H4 (cell line): Measurements from ENCODE around the gene CXCR2. TPM values are rescaled to one million over a fixed set of nuclear protein-coding genes. Genes with fewer than 3 reads are reported as not detected.
"Not testable (repeated sequence)": the region's sequence is repeated elsewhere in the genome, so short reads cannot be mapped to it uniquely, and the experiment has no call there.

Source experiments
- DNase-seq: peaks from one replicate; pipeline ENCODE4 v3.0.0-alpha.2; 2015; ENCODE audit warnings: low spot score
- total RNA-seq: library from RNA; depleted of rRNA; stranded (reverse); fragments of >200 nt; shearing (Covaris generic); gene quantifications from 2 replicates; pipeline ENCODE4 v1.2.3, GENCODE V29; 2014

The CXCR2 gene
- total RNA-seq, 1 experiment from 2014 or later: not detected

DNA sequence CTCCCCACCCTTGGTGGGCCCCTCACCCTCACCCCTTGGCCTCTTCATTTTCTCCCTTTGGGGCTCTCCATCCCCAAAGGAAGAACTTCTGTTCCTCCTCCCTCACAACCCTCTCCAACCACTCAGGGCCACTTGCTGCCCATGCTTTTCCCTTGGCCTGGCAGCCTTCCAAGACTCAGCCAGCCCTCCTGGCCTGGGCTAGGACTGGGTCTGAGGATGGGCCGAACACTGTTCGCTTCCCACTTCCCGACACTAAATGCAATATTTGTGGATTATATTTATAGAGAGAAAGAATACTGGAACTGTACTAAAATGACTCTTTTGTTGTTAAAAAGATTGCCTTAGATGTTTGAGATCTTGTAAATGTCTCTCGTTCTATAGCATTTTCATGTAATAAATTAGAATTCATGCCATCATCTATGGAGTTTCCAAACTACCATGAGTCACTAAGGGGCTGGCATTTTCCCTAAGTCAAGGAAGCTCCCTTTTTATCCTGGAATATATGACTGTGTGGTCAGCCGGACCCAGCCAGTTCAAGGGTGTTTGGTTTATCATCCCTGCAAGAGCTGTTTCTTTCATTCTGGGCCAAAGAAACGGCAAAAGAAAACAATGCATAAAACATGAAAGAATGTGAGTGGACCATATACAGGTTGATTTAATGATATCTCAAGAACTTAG is 3.8 kb downstream of the CXCR2 start:
- DNase-seq: no peak

DNA sequence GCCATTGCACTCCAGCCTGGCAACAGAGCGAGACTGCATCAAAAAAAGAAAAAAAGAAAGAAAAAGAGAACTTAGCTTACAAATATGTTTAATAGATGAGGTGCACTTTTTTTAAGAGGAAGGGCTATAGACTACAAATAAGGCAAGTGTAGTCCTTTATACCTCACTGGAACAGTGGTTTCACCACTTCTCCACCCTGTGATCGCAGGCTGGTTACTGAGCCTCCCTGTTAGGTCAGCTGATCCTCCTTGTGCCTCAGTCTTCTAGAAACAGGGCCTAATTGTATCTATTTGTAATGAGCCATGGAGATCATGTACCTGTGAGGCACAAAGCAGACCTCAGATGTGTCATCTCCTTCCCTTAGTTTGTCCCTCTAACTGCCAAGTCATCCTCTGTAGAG is 4.5 kb downstream of the CXCR2 start:
- DNase-seq: no peak

DNA sequence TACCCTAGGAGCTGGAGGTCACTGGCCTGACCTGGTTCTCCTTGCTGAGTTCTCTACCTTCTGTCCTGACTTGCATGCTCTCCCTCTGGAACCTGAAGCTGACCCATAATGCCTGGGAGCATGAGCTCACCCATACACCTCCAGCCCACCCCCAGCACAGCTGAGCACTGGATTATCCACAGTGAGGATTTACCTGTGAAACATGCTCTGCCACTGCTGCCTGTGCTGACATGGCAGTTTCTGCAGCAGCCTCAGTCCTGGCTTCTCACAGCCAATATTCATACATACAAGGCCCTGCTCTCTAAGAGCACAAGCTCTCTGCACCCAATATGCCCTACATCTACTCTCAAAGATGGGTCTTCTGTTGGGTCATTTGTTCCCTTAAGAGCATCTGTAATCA is 5.0 kb downstream of the CXCR2 start:
- DNase-seq: no peak

DNA sequence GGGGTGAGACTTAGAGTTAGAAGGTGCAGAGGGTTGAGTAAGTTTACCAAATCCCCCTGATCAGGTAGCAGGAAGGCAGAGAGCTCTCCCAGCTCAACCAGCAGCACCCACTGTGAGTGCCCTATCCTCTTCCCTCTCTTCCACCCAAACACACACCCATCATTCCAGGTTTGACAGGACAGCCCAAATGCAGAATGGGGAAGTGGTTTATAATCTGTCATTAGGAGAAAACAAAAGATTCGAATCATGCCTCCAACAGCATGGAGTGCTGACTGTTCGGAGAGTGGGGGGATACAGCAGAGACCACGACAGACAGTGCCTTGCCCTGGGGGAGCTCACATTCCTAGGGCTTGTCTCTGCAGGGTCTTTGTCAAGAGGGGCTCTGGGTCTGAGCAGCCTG is 11.7 kb downstream of the CXCR2 start:
- no peak for DNase-seq

DNA sequence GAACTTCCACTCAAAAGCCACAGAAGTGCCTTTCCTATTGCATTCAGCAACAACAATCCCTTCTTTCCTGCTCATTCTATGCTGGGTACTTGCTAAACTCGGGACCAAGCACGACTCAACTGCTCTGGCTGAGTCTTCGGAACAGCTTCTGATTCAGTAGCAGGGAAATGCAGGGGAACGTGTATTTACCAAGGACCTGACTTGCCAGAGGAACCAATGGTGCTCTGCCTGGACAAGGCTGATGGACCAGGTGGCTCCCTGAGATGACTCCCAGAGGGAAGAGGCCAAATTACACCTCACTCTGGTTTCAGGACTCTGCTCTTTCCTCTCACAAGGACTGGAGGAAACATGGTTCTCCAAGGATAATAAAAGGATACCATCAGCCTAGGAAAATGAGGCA is 12.2 kb downstream of the CXCR2 start:
- no peak for DNase-seq

DNA sequence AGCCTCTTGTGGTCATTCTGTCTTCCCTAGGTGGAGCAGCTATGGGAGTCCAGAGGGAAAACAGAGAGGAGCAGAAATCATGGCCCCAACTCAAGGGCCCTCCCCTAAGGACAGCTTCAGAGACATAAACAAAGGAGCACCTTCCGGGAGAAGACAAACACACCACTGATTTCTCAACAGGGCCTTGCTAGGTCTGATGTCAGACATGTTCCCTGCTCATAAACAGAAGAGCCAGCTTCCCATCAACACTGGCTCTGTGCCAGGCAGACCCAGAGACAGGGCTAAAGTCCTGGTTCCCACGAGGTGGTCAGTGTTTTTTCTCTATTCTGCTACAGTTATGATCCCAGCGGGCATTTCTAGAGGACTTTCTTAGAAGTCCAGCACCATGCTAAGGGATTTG is 19.3 kb downstream of the CXCR2 start:
- DNase-seq: peak; percentile 27

DNA sequence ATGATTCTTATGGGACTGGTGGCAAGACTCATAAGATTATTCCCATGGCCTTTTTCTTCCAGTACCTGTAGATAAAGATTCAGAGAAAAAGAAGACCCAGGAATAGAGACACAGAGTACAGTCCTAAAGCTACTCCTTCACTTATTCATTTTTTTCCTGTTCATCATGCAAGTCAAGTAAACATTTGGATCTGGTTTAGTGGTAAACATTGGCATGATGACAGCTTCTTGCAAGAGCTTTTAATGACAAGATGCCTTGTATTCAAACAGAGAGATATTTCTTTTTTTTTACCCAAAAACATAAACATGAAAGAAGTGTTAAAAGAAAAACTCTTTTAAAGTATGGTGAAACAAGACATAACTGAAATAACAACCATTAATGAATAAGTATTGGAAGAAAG is 20.2 kb downstream of the CXCR2 start:
- DNase-seq: no peak

DNA sequence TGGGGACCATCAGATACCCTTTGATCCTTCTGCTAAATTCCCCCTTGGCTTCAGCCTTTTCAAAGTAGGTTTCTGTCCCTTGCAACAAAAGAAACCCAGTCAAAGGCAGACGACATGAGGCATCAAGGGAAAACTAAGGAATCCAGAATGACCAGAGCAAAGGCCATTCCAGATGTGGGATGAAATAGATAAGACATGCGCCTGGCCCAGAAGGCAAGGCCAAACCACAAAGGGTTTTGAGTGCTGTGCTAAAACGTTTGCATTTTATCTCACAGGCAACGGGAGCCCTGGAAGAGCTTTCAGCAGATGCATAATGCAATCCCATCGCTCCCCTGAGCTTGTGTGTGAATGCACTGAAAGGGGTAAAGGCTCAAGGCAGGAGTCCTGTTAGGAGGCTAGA is 23.3 kb downstream of the CXCR2 start:
- DNase-seq: no peak

DNA sequence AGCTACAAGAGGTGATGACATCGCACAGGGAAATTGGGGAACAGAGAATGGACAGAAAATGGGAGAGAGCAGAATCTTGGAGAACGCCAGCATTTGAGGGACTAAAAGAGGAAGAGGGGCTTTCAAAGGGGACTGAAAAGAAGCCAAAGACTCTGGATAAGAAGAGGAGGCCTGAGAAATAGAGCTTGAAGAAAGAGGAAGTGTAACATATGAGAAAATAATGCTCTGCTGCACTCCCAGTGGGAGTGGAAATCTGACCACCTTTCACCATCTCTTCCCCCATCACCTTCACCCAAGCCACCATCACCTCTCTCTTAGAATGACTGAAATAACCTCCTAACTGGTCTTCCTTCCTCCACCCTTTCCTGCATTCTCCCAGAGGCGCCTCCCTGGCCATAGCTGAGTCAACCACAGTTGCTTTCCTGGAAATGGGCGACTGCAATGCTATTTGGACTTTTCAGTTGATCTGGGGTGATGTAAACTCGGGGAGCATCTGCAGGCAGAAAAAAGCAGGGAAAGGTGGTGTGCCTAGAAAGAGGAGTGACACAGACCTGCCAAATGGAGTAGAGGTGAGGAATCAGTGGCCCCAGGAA is 24.1 kb downstream of the CXCR2 start:
- DNase-seq: no peak

DNA sequence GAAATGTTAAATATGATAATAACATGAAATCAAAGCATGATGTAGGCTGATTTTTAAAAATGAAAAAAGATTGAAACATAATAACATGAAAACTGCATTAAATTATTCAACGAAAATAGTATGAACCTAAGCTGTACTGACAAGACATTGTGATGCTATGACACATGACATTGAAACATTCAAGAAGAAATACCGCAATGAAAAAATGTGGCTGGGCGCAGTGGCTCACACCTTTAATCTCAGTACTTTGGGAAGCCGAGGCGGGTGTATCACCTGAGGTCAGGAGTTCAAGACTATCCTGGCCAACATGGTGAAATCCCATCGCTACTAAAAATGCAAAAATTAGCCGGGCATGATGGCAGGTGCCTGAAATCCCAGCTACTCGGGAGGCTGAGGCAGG is 26.3 kb downstream of the CXCR2 start:
- no peak for DNase-seq

DNA sequence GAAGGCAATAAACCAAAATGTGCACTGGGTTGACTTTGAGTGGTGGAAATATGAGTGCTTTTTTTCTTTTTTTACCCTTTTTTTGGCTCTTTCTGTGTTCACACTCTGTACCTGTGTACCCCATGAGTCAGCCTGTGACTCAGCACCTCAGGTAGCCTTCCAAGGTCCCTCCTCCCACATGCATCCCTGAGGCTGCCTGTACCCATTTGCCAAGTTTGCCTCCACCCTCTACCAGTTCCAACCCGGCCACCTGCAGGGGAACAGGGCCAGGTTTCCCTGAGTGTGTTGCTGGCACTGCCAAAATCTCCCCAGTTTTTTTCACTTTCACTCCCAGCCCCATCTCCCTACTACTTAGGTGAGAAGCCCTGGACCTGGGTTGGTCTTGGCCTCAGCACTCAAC is 26.9 kb downstream of the CXCR2 start:
- DNase-seq: no peak

DNA sequence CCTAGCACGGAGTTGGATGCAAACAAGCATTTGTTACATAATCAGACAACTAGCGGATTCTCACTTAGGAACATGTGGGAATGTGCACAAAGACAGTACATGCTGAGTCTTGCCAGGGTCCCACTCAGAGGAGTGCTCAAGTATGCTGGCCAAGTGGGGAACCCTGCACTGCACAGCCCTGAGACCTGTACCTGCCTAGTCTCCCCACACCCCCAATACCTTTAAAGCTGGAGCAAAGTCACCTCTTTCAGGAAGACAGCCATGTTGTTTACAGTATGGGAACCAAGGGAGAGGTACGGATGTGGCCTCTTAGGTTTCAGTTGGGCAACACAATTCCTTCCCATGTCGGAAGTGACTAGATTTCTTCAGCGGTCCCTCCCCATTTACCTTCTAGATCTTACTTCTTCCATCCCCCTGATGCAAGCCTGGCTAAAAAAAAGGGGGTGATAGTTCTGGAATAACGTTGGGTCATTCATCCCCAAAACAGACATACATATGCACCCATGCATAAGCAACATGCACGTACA is 30.2 kb downstream of the CXCR2 start:
- no peak for DNase-seq

DNA sequence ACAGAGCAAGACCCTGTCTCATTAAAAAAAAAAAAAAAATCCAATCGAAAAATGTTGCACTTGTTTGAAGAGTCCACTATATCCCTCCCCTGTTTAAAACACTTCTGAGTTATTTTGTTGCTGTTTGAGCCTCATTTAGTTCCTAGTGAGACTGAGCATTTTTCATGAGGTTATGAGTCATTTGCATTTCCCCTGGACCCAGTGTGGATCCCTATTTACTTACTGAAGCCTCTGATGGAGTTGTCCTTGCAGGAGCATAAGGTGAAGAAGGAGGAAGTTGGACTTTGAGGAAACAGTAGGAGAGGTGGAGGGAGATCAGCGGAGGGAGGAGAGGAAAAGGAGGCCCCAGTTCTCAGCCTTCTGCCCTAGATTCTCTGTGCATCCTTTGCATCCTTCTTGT is 35.8 kb downstream of the CXCR2 start:
- DNase-seq: no peak

DNA sequence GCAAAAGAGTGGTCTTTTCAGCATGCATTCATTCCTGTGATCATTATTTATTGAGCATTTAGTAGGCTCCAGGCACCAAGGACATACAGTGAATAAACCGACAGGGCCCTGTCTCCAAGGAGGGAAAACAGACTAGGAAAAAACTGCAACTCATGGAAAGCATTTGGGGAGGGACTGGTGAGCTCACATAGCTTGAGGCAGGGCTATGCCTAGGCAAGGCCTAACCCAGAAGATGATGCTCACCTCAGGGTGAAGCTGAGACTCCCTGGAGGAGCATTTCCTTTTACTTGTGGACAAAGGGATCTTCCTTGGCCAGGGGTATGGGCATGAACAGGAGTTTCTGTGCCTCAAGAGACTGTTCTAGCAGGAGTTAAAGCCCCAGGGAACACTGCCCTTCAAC is 37.0 kb downstream of the CXCR2 start:
- DNase-seq: no peak

DNA sequence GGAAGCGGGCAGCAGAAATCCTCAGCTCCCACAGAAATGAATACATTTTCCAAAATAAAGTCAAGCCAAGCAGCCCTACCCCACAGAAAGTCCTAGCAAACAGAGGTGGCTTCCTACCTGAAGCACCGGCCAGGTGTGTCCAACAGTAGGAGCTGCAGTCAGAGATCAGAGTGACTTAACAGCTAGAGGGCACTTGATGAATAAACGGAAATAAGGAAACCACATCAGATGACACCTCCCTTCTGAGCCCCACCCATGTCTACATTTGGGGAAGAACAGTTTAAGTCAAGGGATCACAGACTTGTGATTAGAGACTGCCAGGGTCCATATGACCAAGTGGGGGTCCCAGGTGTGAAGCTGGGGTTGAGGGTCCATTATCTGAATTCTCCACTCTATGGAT is 41.0 kb downstream of the CXCR2 start, which contains the start of gene CXCR1:
CXCR1 (minus strand) TSS at position 172 of the 400 bp plus-strand sequence. CDS start 1,751 bp downstream, outside the sequence.
- DNase-seq: no peak

DNA sequence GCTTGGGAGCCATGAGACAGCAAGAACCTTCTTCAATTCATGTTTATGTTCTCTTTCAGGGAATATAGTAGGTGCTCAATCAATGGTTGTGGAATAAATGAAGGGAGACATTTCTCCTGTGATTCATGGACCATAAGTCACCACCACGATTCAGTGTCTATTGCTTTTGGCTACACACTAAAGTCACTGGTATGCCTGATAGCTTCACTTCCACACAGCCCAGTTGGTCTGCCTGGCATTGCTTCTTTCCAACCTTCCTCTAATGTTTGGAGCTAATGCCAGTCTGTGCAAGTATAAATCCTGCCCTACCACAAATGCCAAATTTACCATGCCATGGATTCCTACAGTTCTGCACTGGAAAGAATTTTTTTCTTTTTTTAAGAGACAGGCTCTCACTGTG is 42.2 kb downstream of the CXCR2 start:
- DNase-seq: no peak

DNA sequence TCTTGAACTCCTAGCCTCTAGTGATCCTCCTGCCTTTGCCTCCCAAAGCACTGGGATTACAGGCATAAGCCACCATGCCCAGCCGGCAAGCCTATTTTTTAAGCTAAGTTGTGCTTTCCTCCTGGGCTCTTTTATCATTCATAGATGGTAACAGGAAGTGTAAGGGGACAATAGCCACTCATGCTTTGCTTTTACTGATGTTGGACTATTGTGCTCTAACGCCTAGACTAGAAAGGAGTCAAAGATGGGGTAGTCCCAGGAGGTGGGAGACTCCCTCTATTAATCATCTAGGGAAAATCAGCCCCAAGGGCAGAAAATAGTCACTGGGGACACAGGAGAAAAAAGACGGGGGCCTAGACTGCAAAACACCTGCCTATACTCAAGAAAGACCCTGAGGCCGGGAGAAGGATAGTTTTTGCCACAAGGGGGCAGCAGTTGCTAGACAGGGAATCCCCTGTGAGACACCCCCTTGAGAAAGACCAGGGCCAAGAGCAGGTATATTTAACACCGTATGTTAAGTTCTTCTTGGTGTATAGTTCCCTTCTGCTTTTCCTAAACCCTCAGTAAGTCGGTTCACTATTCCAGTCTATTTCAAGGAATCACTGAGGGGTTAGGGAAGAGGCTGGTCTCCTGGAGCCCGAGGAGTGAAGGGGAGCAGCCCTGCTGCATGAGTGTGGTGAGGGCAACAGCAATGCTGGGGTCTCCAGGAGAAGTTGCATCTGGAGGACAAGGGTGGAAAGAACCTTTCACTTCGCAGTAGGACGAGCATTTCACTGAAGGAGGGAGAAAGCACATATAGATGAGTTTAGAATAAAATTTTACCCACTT is 43.0 kb downstream of the CXCR2 start:
- DNase-seq: peak; percentile 21

DNA sequence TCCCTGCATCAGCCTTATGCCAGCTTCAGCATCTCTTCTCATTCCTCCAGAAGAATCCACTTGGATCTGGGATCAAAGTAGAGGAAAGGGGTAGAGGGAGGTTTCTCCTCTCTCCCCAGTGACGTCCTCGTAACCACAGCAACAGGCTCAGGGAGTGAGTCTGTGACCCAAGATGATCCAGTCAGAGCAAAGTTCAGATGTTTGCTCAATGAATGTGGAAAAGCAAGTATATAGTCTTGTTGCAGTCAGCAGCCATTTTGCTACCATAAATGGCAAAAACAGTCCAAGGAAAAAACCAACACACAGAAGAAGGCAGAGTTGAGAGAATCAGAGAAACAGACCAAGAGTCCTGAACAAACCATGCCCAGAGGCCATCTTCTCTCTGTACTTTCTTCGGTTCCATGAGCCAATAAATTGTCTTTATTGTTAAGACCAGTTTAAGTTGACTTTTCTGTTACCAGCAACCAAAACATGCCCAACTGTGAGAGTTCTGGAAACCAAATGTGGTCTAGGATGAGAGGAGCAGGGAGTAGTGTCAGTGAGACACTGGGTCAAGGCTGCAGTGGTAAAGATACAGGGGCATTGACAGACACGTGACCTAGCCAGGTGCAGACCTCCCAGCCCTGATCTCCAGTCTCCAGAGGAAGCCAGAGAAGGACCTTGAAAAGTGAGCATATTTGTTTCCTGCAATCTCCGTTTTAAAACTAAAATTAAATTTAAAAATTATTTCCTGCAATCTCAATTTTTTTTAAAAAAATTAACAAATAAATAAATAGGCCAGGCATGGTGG is 44.1 kb downstream of the CXCR2 start:
- DNase-seq: no peak

DNA sequence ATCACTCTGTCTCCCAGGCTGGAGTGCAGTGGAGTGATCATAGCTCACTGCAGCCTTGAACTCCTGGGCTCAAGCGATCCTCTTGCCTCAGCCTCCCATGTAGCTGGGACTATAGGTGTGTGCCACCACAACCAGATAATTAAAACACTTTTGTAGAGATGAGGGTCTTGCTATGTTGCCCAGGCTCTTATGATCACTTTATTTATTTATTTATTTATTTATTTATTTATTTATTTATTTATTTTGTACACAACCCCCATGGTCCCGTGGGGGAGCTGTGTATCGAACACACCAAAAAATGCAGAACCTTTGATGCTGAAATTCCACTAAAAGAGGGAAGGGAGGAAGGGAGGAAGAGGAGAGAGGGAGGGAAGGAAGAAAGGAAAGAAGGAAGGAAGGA is 45.9 kb downstream of the CXCR2 start:
- DNase-seq: not testable (repeated sequence)

DNA sequence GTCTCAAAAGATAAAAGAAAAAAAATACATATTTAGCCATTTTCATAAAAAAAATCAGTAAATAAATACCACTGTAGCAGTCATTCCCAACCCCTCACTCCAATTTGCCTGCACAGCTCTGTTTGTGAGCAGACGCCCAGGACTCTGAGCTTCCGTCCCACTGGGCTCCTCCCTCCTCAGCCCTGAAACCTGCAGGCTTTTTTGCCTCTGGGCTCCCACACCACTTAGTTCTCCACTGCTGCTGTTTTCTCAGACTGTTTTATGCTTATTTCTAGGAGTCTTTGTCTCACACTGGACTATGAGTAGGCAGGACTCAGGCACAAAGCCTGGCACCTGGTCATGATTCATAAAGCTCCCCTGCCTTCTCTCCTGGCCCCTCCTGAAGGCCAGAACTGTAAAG is 47.0 kb downstream of the CXCR2 start:
- DNase-seq: no peak

DNA sequence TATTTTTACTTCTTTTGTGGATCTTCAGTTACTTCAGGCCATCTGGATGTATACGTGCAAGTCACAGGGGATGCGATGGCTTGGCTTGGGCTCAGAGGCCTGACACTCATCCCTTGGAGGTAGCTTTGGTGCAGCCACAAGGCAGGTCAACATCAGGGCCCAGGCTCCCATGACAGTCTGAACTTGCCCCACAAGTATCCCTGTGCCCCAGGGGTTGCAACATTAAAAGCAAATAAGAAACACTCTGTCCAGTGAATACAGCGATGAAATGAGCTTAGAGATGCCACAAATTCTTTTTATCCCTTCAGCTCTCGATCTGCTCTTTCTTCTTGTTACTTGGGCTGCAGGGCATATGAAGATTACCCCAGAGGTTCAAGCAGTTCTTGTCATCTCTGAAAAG is 54.0 kb downstream of the CXCR2 start:
- DNase-seq: no peak
